C4-2B (cell line): ENCODE results near the gene HOXC6.

Experiments used
- H3K27ac ChIP-seq: fragments of 450-650 bp; 2 replicates; pipeline ENCODE4 v1.5.1; 2017
- CTCF ChIP-seq: fragments of 450-650 bp; conservative IDR thresholded peaks from 2 replicates; pipeline ENCODE4 v1.5.1; 2017; ENCODE audit warnings: mild to moderate bottlenecking
- ZFX ChIP-seq: fragments of 450-650 bp; IDR thresholded peaks from 2 replicates; pipeline ENCODE4 v1.6.1; 2017

The HOXC6 gene

GRCh38 chr12:54005853-54006558 lies 22.2 kb upstream of the HOXC6 start:
- H3K27ac ChIP-seq = no peak overlapping the region

GRCh38 chr12:54006559-54007220 lies 21.6 kb upstream of the HOXC6 start:
- H3K27ac ChIP-seq = no peak overlapping the region
- TF ChIP-seq CTCF (no peak), ZFX (no peak)

More at GRCh38 chr12:54005853-54006558, 22.2 kb upstream of the HOXC6 start:
- TF ChIP-seq CTCF (peak; percentile 94), ZFX (no peak; the same call in 1 of the 2 replicates)

- no peak overlapping the region for H3K27ac ChIP-seq
- TF ChIP-seq ZFX = no peak
- TF ChIP-seq CTCF = no peak
These were observed 20.5 kb upstream of the HOXC6 start for GRCh38 chr12:54007538-54008259.

- H3K27ac ChIP-seq = no peak overlapping the region
- TF ChIP-seq CTCF (no peak), ZFX (no peak)
These were observed 20.0 kb upstream of the HOXC6 start for GRCh38 chr12:54008260-54008552.

GRCh38 chr12:54009171-54010052 lies 18.8 kb upstream of the HOXC6 start:
- TF ChIP-seq CTCF (peak; percentile 16; the same call in 1 of the 2 replicates), ZFX (no peak)
- H3K27ac ChIP-seq = peak overlapping the region; percentile 49

- peak overlapping the region; percentile 15; the same call in 1 of the 2 replicates for H3K27ac ChIP-seq
- no peak for TF ChIP-seq ZFX
These were observed 17.9 kb upstream of the HOXC6 start for GRCh38 chr12:54010053-54010971.
